Measurements from ENCODE around the gene AATK. TPM values are rescaled to one million over a fixed set of nuclear protein-coding genes. Genes with fewer than 3 reads are reported as not detected.

The AATK gene
- total RNA-seq, 6 donors from 2014 or later = 39.2 to 144 (median 92.2) TPM

DNA sequence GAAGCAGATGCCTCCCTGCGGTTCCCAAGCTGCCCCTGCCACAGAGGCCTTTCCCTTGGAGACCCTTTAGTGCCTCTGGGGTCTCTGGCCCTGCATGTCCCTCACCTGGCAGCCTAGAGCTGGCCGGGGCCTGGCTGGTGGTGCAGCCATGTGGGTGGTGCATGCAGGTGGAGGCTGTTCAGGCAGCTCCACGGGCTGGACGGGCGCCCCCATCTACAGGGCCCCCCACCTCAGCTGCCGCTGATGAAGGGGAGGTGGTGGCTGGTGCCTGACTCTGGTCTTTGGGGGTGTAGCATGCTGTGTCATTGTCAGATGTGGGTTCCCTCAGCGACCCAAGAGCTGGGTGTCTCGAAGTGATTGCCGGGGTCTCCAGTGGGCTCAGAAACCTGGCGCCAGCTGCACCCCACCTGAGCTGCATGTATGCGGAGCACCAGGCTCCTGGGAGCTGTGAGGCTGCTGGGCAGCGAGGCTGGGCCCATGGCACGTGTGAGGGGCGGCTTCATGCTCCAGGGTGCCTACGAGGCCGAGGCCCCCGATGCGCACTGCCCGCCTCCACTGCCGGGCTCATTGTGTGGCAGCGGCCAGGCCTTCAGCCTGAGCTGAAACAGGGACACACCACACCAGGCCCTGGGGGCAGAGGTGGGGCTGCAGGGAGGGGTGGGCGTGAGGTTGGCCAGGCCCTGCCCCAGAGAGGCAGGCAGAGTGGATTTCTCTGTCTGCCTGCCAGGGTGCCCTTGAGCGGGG lies 74.1 kb downstream of the AATK start:
- Histone ChIP-seq H3K9me3 (no peaks in the 10 kb centered on the region), H3K4me1 (peaks cover 40 to 72% (median 63%) of the 10 kb centered on the region in 4 donors), H3K27ac (peak overlapping the region; percentile 25 to 77 (median 61)), H3K27me3 (no peaks in the 10 kb centered on the region), H3K36me3 (peaks cover 0 to 34% (median 21%) of the 10 kb centered on the region in 4 donors), H3K4me3 (no peak overlapping the region)
- TF ChIP-seq EP300 (IDR thresholded peaks at IDR 0.05) (no peak), CTCF (IDR thresholded peaks at IDR 0.05) (no peak), POLR2AphosphoS5 (IDR thresholded peaks at IDR 0.05) (no peak), POLR2A (IDR thresholded peaks at IDR 0.05) (no peak)
- ATAC-seq (ENCODE audit: low FRiP score in 2 of 2) (no peak), DNase-seq (peak in 1 of 2 donors; percentile 84)
- 88 to 100% methylated on average over 1 to 23 of the region's 23 CpGs for WGBS, 2 donors

DNA sequence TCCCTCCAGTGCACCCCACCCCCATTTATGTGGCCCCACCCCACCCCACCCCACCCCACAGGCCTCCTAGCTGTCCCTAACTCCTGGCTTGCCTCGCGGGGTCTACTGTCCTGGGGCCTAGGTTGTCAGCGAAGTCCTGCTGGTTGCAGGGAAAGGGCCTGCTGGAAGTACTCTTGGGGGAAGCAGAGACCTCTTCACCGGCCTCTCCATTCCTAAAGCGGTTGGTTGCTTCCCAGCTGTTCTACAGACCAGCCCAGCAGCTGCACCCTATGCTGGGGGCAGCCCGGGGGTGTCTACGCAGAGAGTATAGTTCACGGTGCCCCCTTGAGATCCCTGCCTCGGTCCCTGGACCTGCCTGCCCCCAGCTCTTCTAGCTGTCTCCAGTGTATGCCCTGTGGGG lies 74.9 kb downstream of the AATK start:
- Histone ChIP-seq H3K27me3 (no peaks in the 10 kb centered on the region), H3K4me3 (no peak overlapping the region), H3K9me3 (no peaks in the 10 kb centered on the region), H3K4me1 (peaks cover 32 to 70% (median 57%) of the 10 kb centered on the region in 4 donors), H3K36me3 (peaks cover 0 to 42% (median 28%) of the 10 kb centered on the region in 4 donors), H3K27ac (peak overlapping the region; percentile 37 to 77 (median 61))
- DNase-seq (no peak), ATAC-seq (ENCODE audit: low FRiP score in 2 of 2) (no peak)
- TF ChIP-seq CTCF (IDR thresholded peaks at IDR 0.05) (no peak), EP300 (IDR thresholded peaks at IDR 0.05) (no peak), POLR2AphosphoS5 (IDR thresholded peaks at IDR 0.05) (no peak), POLR2A (IDR thresholded peaks at IDR 0.05) (no peak)
- WGBS, 2 donors = 69% methylated on average over 8 of the region's 9 CpGs; no CpG with 5 or more reads in 1 of the 2 donors

DNA sequence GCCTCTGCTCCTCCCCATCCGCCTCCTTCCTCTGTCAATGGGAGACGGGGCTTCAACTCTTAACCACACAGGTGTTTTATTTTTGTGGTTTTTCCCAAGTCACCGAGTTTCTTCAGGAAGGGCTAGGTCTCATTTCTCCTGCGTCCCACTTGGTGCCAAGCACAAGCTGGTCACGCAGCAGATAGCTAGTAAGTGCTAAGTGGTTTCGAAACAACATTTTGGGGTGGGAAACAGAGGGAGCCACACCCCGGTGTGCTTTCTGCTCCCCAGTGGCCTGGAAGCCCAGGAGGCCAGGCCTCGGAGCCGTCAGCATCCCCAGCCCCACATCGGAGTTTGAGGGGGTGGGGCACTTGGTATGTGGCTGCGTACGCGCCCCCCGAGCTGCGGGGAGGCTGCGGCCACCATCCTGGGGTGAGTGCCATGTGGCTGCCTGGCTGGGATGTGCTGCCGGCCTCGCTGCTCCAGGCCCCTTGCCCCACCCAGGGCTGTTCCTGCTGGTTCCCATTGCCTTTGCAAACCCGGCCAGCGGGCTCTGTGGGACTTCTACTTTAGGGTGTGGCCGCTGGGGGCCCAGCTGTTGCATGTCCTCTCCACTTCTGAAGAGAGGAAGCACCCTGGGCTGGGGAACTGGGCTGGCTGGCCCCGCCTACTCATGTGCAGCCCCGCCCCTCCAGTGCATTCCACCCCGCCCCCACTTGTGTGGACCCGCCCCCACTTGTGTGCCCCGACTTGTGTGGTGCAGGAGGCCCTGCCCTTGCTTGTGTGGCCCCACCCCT lies 75.5 kb downstream of the AATK start:
- ATAC-seq (ENCODE audit: low FRiP score in 2 of 2) (peak; percentile 56 to 73), DNase-seq (peak; percentile 91 to 92)
- Histone ChIP-seq H3K9me3 (no peaks in the 10 kb centered on the region), H3K36me3 (peaks cover 0 to 48% (median 31%) of the 10 kb centered on the region in 4 donors), H3K27ac (peak overlapping the region; percentile 69 to 77 (median 70)), H3K4me1 (peaks cover 26 to 70% (median 54%) of the 10 kb centered on the region in 4 donors), H3K4me3 (peak overlapping the region in 1 of 4 donors; percentile 4), H3K27me3 (no peaks in the 10 kb centered on the region)
- TF ChIP-seq POLR2AphosphoS5 (IDR thresholded peaks at IDR 0.05) (peak in 1 of 2 donors; percentile 14), POLR2A (IDR thresholded peaks at IDR 0.05) (no peak)
- 44 to 64% methylated on average over 11 to 13 of the region's 26 CpGs for WGBS, 2 donors

- DNase-seq = peak in 1 of 2 donors; percentile 53
- H3K27ac ChIP-seq = peak overlapping the region in 3 of 4 donors; percentile 89 to 94 (median 89)
- H3K4me3 ChIP-seq = no peak overlapping the region
- TF ChIP-seq POLR2AphosphoS5 (IDR thresholded peaks at IDR 0.05) (no peak), EP300 (IDR thresholded peaks at IDR 0.05) (no peak), POLR2A (IDR thresholded peaks at IDR 0.05) (no peak), CTCF (IDR thresholded peaks at IDR 0.05) (no peak)
- peaks cover 0 to 48% (median 30%) of the 10 kb centered on the region in 4 donors for H3K36me3 ChIP-seq
- no peak for ATAC-seq (ENCODE audit: low FRiP score in 2 of 2)
- WGBS, 2 donors = 59 to 76% methylated on average over 24 to 32 of the region's 32 CpGs
- no peaks in the 10 kb centered on the region for H3K27me3 ChIP-seq
- peaks cover 41 to 80% (median 66%) of the 10 kb centered on the region in 4 donors for H3K4me1 ChIP-seq
- no peaks in the 10 kb centered on the region for H3K9me3 ChIP-seq
These were observed 79.1 kb downstream of the AATK start for GRCh38 chr17:81086789-81087551.

Measured in upper lobe of left lung (tissue), 6 donors.